ENCODE measurements around the gene TBC1D17.

DNA sequence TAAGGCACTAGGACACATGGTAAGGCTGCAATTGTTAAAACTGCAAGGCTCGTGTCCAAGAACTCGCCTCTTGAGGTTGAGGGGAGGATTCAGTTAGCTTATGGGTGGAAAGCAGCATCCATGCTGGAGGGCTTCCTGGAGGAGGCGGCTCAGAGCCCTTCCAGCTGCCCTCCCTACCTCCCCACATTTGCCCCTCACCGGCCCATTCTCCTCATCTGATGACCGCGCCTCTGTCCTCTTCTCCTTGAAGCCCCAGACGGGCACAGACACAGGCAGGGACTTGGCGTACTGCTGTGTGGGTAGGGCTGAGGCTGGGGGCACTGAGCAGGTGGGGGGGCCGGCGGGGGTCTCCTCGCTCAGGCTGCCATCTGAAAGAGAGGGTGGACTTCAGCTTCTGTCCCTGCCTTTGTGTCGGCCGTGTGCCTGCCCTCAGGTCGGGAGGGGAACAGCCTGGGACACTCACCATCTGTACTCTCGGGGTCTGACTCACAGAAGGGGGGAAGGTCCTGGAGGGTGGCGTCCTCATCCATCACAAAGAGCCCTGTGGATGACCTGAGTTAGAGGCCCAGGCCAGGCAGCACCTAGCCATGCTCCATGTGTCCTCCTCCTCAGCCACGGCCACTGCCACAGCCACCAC is 6.0 kb upstream of the TBC1D17 start:
- TF ChIP-seq, protein P1, sequence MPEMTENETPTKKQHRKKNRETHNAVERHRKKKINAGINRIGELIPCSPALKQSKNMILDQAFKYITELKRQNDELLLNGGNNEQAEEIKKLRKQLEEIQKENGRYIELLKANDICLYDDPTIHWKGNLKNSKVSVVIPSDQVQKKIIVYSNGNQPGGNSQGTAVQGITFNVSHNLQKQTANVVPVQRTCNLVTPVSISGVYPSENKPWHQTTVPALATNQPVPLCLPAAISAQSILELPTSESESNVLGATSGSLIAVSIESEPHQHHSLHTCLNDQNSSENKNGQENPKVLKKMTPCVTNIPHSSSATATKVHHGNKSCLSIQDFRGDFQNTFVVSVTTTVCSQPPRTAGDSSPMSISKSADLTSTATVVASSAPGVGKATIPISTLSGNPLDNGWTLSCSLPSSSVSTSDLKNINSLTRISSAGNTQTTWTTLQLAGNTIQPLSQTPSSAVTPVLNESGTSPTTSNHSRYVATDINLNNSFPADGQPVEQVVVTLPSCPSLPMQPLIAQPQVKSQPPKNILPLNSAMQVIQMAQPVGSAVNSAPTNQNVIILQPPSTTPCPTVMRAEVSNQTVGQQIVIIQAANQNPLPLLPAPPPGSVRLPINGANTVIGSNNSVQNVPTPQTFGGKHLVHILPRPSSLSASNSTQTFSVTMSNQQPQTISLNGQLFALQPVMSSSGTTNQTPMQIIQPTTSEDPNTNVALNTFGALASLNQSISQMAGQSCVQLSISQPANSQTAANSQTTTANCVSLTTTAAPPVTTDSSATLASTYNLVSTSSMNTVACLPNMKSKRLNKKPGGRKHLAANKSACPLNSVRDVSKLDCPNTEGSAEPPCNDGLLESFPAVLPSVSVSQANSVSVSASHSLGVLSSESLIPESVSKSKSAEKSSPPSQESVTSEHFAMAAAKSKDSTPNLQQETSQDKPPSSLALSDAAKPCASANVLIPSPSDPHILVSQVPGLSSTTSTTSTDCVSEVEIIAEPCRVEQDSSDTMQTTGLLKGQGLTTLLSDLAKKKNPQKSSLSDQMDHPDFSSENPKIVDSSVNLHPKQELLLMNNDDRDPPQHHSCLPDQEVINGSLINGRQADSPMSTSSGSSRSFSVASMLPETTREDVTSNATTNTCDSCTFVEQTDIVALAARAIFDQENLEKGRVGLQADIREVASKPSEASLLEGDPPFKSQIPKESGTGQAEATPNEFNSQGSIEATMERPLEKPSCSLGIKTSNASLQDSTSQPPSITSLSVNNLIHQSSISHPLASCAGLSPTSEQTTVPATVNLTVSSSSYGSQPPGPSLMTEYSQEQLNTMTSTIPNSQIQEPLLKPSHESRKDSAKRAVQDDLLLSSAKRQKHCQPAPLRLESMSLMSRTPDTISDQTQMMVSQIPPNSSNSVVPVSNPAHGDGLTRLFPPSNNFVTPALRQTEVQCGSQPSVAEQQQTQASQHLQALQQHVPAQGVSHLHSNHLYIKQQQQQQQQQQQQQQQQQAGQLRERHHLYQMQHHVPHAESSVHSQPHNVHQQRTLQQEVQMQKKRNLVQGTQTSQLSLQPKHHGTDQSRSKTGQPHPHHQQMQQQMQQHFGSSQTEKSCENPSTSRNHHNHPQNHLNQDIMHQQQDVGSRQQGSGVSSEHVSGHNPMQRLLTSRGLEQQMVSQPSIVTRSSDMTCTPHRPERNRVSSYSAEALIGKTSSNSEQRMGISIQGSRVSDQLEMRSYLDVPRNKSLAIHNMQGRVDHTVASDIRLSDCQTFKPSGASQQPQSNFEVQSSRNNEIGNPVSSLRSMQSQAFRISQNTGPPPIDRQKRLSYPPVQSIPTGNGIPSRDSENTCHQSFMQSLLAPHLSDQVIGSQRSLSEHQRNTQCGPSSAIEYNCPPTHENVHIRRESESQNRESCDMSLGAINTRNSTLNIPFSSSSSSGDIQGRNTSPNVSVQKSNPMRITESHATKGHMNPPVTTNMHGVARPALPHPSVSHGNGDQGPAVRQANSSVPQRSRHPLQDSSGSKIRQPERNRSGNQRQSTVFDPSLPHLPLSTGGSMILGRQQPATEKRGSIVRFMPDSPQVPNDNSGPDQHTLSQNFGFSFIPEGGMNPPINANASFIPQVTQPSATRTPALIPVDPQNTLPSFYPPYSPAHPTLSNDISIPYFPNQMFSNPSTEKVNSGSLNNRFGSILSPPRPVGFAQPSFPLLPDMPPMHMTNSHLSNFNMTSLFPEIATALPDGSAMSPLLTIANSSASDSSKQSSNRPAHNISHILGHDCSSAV (CRISPR knock-in tag; IDR thresholded peaks at IDR 0.05; ENCODE audit: borderline replicate concordance), result no peak
- TF ChIP-seq EED (CRISPR knock-in tag; IDR thresholded peaks at IDR 0.05) (no peak), KLF13 (CRISPR knock-in tag; IDR thresholded peaks at IDR 0.05) (no peak), EP300 (IDR thresholded peaks at IDR 0.05; ENCODE audit: low read depth in 2 of 2, low read length in 2 of 2) (no peak), EP300 (CRISPR knock-in tag; IDR thresholded peaks at IDR 0.05; ENCODE audit: borderline replicate concordance) (no peak), NR2C2 (CRISPR knock-in tag; IDR thresholded peaks at IDR 0.05; ENCODE audit: borderline replicate concordance) (no peak), POLR2A (IDR thresholded peaks at IDR 0.05; ENCODE audit: insufficient read depth in 1 of 2, low read depth in 2 of 2, low read length in 2 of 2) (no peak), AHR (CRISPR knock-in tag; IDR thresholded peaks at IDR 0.05) (no peak), ZNF703 (CRISPR knock-in tag; IDR thresholded peaks at IDR 0.05; ENCODE audit: borderline replicate concordance) (no peak)
- TF ChIP-seq, protein P2, sequence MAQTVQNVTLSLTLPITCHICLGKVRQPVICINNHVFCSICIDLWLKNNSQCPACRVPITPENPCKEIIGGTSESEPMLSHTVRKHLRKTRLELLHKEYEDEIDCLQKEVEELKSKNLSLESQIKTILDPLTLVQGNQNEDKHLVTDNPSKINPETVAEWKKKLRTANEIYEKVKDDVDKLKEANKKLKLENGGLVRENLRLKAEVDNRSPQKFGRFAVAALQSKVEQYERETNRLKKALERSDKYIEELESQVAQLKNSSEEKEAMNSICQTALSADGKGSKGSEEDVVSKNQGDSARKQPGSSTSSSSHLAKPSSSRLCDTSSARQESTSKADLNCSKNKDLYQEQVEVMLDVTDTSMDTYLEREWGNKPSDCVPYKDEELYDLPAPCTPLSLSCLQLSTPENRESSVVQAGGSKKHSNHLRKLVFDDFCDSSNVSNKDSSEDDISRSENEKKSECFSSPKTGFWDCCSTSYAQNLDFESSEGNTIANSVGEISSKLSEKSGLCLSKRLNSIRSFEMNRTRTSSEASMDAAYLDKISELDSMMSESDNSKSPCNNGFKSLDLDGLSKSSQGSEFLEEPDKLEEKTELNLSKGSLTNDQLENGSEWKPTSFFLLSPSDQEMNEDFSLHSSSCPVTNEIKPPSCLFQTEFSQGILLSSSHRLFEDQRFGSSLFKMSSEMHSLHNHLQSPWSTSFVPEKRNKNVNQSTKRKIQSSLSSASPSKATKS (CRISPR knock-in tag; IDR thresholded peaks at IDR 0.05), result no peak
- TF ChIP-seq, protein P3, sequence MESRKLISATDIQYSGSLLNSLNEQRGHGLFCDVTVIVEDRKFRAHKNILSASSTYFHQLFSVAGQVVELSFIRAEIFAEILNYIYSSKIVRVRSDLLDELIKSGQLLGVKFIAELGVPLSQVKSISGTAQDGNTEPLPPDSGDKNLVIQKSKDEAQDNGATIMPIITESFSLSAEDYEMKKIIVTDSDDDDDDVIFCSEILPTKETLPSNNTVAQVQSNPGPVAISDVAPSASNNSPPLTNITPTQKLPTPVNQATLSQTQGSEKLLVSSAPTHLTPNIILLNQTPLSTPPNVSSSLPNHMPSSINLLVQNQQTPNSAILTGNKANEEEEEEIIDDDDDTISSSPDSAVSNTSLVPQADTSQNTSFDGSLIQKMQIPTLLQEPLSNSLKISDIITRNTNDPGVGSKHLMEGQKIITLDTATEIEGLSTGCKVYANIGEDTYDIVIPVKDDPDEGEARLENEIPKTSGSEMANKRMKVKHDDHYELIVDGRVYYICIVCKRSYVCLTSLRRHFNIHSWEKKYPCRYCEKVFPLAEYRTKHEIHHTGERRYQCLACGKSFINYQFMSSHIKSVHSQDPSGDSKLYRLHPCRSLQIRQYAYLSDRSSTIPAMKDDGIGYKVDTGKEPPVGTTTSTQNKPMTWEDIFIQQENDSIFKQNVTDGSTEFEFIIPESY (CRISPR knock-in tag; IDR thresholded peaks at IDR 0.05), result no peak
- TF ChIP-seq, protein P4, sequence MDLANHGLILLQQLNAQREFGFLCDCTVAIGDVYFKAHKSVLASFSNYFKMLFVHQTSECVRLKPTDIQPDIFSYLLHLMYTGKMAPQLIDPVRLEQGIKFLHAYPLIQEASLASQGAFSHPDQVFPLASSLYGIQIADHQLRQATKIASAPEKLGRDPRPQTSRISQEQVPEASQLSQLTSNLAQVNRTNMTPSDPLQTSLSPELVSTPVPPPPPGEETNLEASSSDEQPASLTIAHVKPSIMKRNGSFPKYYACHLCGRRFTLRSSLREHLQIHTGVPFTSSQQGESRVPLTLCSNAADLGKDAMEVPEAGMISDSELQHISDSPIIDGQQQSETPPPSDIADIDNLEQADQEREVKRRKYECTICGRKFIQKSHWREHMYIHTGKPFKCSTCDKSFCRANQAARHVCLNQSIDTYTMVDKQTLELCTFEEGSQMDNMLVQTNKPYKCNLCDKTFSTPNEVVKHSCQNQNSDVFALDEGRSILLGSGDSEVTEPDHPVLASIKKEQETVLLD (CRISPR knock-in tag; IDR thresholded peaks at IDR 0.05; ENCODE audit: low read depth), result no peak
- TF ChIP-seq, protein P5, sequence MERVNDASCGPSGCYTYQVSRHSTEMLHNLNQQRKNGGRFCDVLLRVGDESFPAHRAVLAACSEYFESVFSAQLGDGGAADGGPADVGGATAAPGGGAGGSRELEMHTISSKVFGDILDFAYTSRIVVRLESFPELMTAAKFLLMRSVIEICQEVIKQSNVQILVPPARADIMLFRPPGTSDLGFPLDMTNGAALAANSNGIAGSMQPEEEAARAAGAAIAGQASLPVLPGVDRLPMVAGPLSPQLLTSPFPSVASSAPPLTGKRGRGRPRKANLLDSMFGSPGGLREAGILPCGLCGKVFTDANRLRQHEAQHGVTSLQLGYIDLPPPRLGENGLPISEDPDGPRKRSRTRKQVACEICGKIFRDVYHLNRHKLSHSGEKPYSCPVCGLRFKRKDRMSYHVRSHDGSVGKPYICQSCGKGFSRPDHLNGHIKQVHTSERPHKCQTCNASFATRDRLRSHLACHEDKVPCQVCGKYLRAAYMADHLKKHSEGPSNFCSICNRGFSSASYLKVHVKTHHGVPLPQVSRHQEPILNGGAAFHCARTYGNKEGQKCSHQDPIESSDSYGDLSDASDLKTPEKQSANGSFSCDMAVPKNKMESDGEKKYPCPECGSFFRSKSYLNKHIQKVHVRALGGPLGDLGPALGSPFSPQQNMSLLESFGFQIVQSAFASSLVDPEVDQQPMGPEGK (CRISPR knock-in tag; IDR thresholded peaks at IDR 0.05), result no peak
